Measurements from ENCODE around the gene SLCO4A1.

SLCO4A1 gene

GRCh38 chr20:62602550-62602949 is 39.8 kb upstream of the SLCO4A1 start:
- no peak for TF ChIP-seq REST (IDR thresholded peaks at IDR 0.05; ENCODE audit: insufficient read depth in 1 of 2, low read depth in 2 of 2, low read length in 2 of 2)
- TF ChIP-seq SIN3A (IDR thresholded peaks at IDR 0.05; ENCODE audit: borderline replicate concordance, insufficient read depth, low read length) = no peak
- no peak for TF ChIP-seq FOXP2 (optimal IDR thresholded peaks at IDR 0.05; ENCODE audit: borderline replicate concordance, extremely low read depth, extremely low read length, insufficient read depth)
- TF ChIP-seq TAF1 (IDR thresholded peaks at IDR 0.05; ENCODE audit: borderline replicate concordance, insufficient read depth, low read length) = no peak
- no peak for TF ChIP-seq POLR2AphosphoS5 (IDR thresholded peaks at IDR 0.05; ENCODE audit: low read depth, low read length)

GRCh38 chr20:62603021-62603906 is 39.0 kb upstream of the SLCO4A1 start:
- TF ChIP-seq REST (IDR thresholded peaks at IDR 0.05; ENCODE audit: insufficient read depth in 1 of 2, low read depth in 2 of 2, low read length in 2 of 2) (no peak), SIN3A (IDR thresholded peaks at IDR 0.05; ENCODE audit: borderline replicate concordance, insufficient read depth, low read length) (no peak), TAF1 (IDR thresholded peaks at IDR 0.05; ENCODE audit: borderline replicate concordance, insufficient read depth, low read length) (no peak), POLR2AphosphoS5 (IDR thresholded peaks at IDR 0.05; ENCODE audit: low read depth, low read length) (no peak), FOXP2 (optimal IDR thresholded peaks at IDR 0.05; ENCODE audit: borderline replicate concordance, extremely low read depth, extremely low read length, insufficient read depth) (no peak)

GRCh38 chr20:62603907-62604785 is 38.2 kb upstream of the SLCO4A1 start:
- TF ChIP-seq TAF1 (IDR thresholded peaks at IDR 0.05; ENCODE audit: borderline replicate concordance, insufficient read depth, low read length) = no peak
- no peak for TF ChIP-seq SIN3A (IDR thresholded peaks at IDR 0.05; ENCODE audit: borderline replicate concordance, insufficient read depth, low read length)
- no peak for TF ChIP-seq FOXP2 (optimal IDR thresholded peaks at IDR 0.05; ENCODE audit: borderline replicate concordance, extremely low read depth, extremely low read length, insufficient read depth)
- no peak for TF ChIP-seq POLR2AphosphoS5 (IDR thresholded peaks at IDR 0.05; ENCODE audit: low read depth, low read length)
- TF ChIP-seq REST (IDR thresholded peaks at IDR 0.05; ENCODE audit: insufficient read depth in 1 of 2, low read depth in 2 of 2, low read length in 2 of 2) = no peak

GRCh38 chr20:62604796-62605195 is 37.5 kb upstream of the SLCO4A1 start:
- TF ChIP-seq SIN3A (IDR thresholded peaks at IDR 0.05; ENCODE audit: borderline replicate concordance, insufficient read depth, low read length) (no peak), POLR2AphosphoS5 (IDR thresholded peaks at IDR 0.05; ENCODE audit: low read depth, low read length) (no peak), FOXP2 (optimal IDR thresholded peaks at IDR 0.05; ENCODE audit: borderline replicate concordance, extremely low read depth, extremely low read length, insufficient read depth) (no peak), TAF1 (IDR thresholded peaks at IDR 0.05; ENCODE audit: borderline replicate concordance, insufficient read depth, low read length) (no peak), REST (IDR thresholded peaks at IDR 0.05; ENCODE audit: insufficient read depth in 1 of 2, low read depth in 2 of 2, low read length in 2 of 2) (no peak)
